ENCODE data around the gene PER1. TPM values are rescaled to one million over a fixed set of nuclear protein-coding genes. Genes with fewer than 3 reads are reported as not detected.
"Not testable (repeated sequence)": the region's sequence is repeated elsewhere in the genome, so short reads cannot be mapped to it uniquely, and the experiment has no call there.

Gene PER1
- total RNA-seq, 2 donors from 2014 or later, result 16.9 to 42.7 TPM

DNA sequence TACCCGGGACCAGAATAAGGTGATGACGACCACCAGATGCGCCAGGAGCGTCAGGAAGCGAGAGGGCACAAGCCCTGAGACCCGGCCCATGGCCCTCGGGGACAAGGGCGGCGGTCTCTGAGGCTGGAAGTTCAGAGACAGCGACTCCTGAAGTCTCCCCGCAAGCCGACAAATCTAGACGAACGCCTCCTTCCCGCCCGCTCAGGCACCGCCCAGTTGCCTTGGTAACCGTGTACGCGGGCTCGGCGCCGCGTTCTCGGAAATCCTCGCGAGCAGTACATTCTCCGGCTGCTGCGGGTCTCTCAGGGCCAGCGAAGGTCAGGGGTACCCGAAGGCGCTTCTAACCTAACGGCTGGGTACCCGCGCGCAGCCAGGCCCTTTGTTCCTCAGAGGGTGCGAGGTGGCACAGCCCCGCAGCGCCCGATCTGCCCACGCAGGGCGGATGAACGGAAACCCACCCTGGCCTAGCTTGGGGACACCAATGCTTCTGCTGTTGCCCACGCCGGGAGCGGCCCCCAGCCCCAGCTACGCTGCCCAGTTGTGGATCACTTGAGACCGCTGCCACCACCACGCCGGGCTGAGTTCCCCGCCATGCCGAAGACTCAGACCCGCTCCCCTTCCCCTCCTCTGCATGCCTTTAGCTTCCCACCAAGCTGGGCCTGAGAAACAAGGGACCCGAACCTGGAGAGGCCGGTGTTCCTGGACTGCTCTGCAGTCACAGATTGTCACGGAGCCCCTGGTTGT lies 24.2 kb upstream of the PER1 start, which contains the start of gene TMEM107:
TMEM107 (minus strand) TSS at position 184 of the 744 bp plus-strand sequence; CDS start at position 90, 94 bp downstream.
- peak within 1 kb of the TSS; percentile 96 for H3K4me3 Mint-ChIP-seq
- no peaks in the 10 kb centered on the region for H3K9me3 Mint-ChIP-seq
- H3K27ac Mint-ChIP-seq, result peak within 1 kb of the TSS; percentile 91 to 100
- H3K36me3 Mint-ChIP-seq, result no peaks in the 10 kb centered on the region
- peak; percentile 59 to 62 for ATAC-seq
- no peaks in the 10 kb centered on the region for H3K27me3 Mint-ChIP-seq
- DNase-seq (ENCODE audit: low spot score), result peak; percentile 90
- H3K4me1 Mint-ChIP-seq (ENCODE audit: low read depth in 2 of 2), result peaks cover 39 to 45% of the 10 kb centered on the region in 2 donors

DNA sequence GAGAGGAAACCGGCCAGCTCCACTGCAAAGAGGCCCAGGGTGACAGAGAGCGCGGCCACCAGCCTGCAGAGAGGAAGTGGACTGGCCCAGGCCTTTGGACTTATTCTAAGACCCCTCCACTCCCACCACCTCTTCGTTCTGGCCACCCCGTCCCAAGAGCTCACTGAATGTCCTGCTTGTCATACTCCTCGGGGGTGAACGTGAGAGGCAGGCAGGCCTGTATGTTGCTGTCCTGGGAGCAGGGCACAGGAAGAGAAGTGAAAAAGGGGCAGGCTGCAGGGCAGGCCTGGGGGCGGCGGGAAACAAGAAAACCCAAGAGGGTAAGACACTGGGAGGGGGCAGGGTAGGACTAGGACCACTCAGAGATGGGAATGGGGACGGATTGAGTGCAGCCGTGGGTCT lies 23.6 kb upstream of the PER1 start:
- H3K27ac Mint-ChIP-seq, result peak overlapping the region; percentile 91 to 100
- H3K4me1 Mint-ChIP-seq (ENCODE audit: low read depth in 2 of 2), result peaks cover 40 to 41% of the 10 kb centered on the region in 2 donors
- H3K27me3 Mint-ChIP-seq, result no peaks in the 10 kb centered on the region
- no peaks in the 10 kb centered on the region for H3K9me3 Mint-ChIP-seq
- H3K36me3 Mint-ChIP-seq, result no peaks in the 10 kb centered on the region
- DNase-seq (ENCODE audit: low spot score) (no peak), ATAC-seq (no peak)
- H3K4me3 Mint-ChIP-seq, result peak overlapping the region; percentile 96

DNA sequence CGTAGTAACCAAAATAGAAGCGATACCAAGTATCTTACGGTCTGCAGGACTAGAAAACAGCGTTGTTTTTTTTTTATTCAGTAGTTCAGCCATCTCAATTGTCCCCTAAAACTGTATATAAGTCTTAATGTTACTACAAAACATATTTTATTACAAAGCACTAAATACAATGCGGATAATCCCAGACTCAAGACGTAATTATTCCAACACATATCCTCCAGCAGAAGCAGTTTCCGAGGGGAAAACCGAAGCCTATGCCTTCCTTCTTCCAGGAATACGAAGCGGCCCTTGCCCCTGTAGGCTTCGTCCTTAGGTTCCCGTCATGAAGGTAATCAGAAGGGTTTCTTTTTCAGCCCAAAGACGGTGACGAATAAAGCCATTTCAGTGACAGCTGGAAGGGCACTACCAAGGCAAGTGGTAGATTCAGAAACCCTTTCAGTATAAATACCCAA lies 21.7 kb upstream of the PER1 start:
- H3K4me1 Mint-ChIP-seq (ENCODE audit: low read depth in 2 of 2), result peaks cover 40% of the 10 kb centered on the region in 2 donors
- DNase-seq (ENCODE audit: low spot score), result no peak
- H3K4me3 Mint-ChIP-seq, result peak overlapping the region; percentile 80
- peak overlapping the region; percentile 97 to 100 for H3K27ac Mint-ChIP-seq
- no peaks in the 10 kb centered on the region for H3K36me3 Mint-ChIP-seq
- H3K27me3 Mint-ChIP-seq, result no peaks in the 10 kb centered on the region
- no peaks in the 10 kb centered on the region for H3K9me3 Mint-ChIP-seq
- no peak for ATAC-seq

DNA sequence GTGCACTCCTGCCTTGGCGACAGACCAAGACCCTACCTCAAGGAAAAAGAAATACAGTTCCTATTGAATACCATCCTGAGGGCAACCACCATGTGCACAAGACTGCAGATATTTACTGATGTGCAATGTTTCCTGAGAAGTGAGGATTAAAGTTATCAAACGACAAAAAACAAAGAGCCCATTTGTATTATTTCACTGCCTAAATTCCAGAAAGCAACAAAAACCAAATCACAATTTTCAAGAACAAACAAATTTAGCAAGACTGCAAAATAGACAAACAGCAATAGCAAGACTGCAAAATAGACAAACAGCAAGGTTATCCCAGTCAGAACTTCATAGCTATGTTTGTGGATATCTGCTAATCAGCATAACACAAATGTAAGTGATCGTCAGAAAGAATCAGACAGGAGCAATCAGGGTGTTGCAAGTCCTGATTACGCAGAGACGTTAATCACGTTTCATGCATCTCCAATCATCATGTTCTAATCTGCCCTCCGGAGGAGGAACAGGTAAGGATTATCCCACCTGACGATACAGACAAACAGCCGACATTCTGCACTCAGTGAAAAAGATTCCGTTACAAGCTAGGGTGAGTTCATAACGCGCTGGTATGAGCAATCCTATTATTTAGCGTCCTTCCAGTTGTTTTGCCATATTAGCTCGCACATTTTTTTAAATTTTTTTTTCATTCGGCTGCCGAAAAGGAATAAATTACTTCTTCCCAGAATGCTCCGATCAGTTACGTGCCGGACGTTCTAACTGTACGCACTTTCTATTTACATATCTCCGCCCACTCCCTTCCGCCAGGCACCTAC lies 21.1 kb upstream of the PER1 start:
- ATAC-seq, result peak; percentile 81 to 83
- Mint-ChIP-seq H3K9me3 (no peaks in the 10 kb centered on the region), H3K27ac (peak overlapping the region; percentile 97 to 100), H3K36me3 (no peaks in the 10 kb centered on the region), H3K27me3 (no peaks in the 10 kb centered on the region), H3K4me3 (peak overlapping the region; percentile 80), H3K4me1 (ENCODE audit: low read depth in 2 of 2) (peaks cover 40 to 43% of the 10 kb centered on the region in 2 donors)
- peak; percentile 88 for DNase-seq (ENCODE audit: low spot score)

DNA sequence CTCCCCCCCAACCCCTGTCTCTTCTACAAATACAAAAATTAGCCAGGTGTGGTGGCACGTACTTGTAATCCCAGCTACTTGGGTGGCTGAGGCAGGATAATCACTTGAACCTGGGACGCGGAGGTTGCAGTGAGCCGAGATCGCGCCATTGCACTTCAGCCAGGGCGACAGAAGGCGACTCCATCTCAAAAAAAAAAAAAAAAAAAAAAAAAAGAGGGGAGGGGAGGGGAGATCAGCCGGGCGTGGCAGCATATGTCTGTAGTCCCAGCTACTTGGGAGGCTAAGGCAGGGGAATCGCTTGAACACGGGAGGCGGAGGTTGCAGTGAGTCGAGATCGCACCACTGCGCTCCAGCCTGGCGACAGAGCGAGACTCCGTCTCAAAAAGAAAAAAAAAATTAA lies 18.0 kb upstream of the PER1 start:
- H3K27me3 Mint-ChIP-seq; DNase-seq (ENCODE audit: low spot score); ATAC-seq; H3K9me3 Mint-ChIP-seq; H3K36me3 Mint-ChIP-seq; H3K4me3 Mint-ChIP-seq; H3K27ac Mint-ChIP-seq: not testable (repeated sequence)
- peaks cover 21 to 28% of the 10 kb centered on the region in 2 donors for H3K4me1 Mint-ChIP-seq (ENCODE audit: low read depth in 2 of 2)

DNA sequence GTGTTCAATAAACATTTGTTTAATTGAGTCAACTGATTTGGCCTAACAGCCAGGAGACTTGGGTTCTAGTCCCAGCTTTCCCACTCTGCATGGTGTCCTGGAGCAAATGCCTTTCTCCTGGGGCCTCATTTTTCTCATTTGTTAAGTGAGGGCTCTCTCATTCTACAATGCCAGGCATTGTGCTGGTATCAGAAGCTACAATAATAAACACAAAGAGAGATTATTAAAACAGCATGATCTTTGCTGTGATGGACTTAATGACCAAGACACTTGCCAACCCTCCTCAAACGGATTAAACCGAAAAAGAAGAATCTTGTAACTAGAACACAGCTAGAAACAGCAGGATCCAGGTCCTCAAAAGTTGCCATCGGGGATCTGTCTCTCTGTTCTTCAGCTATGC lies 15.3 kb upstream of the PER1 start:
- Mint-ChIP-seq H3K4me3 (no peak overlapping the region), H3K4me1 (ENCODE audit: low read depth in 2 of 2) (peaks cover 21 to 30% of the 10 kb centered on the region in 2 donors), H3K27ac (no peak overlapping the region), H3K27me3 (no peaks in the 10 kb centered on the region), H3K9me3 (no peaks in the 10 kb centered on the region), H3K36me3 (no peaks in the 10 kb centered on the region)
- DNase-seq (ENCODE audit: low spot score) (no peak), ATAC-seq (no peak)

DNA sequence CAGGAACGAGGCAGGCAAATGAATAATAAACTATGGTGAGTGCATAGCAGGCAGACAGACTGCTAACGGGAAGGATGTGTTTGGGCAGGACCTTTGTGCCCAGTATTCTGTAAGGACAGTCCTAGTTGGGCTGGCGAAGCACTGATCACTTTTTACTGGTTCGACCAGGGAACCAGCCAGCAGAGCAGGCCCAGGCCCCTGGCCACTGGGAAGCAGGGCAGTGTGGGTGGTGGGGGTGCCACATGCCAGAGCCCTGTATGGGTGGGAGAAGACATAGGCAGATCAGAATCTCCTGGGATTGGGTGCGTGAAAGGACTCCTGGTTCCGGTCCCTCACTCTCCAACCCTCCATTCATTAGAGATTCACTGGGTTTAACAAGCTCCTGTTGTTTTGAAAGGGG lies 14.5 kb upstream of the PER1 start:
- ATAC-seq, result no peak
- Mint-ChIP-seq H3K27me3 (no peaks in the 10 kb centered on the region), H3K36me3 (no peaks in the 10 kb centered on the region), H3K27ac (no peak overlapping the region), H3K9me3 (no peaks in the 10 kb centered on the region), H3K4me1 (ENCODE audit: low read depth in 2 of 2) (peaks cover 22 to 30% of the 10 kb centered on the region in 2 donors), H3K4me3 (no peak overlapping the region)
- DNase-seq (ENCODE audit: low spot score), result no peak

DNA sequence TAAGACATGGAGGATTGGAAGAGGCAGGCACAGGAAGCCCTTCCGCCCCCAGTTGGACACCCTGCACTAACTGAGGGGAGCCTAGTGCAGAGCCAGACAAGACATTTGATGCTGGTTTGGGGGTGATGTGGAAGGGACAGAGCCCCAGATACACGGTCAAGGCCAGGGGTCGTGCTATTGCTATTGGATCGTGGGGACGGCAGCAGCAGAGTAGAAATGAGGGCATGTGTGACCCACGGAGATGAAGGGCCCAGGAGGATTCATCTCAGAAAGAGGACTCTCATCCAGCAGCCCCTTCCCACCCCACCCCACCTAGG lies 12.6 kb upstream of the PER1 start:
- no peak for DNase-seq (ENCODE audit: low spot score)

DNA sequence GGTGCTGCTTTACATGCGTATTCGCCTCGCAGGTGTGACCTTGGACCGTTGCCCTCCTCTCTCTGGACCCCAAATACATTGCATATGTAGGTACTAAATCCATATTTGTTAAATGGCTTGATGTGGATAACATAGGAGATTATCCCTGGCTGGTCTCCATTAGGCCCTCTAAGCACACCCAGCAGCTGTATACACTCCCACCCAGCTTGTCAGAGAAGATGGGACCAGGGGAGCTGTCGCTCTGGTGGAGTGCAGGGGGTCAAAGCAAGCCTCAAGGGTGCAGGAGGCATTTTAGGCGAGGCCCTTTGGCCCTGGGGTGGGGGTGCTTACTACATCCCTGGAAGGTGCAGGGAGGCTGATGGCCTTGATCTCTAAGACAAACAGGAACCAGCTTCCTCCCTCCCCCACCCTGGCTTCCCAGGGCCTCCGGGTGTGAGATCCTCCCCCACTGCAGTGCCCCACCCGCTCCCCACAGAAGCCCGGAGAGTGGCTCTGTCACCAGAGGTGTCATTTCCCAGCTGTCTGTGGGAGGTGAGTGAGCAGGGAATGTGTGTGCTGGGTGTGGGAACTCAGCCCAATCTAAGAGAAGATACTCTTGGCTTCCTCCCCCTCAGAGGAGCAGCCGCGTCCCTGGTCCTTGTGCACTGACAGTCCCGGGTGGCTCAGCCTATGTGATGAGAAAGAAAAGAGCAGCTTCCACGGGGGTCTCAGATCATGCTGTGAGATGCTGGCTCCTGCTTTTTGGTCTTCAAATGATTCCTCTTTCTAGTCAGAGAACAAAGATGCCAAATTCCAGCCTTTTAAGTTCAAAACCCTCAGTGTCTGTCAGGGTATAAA lies 12.0 kb upstream of the PER1 start:
- H3K27ac Mint-ChIP-seq, result peak overlapping the region; percentile 90 to 93
- no peaks in the 10 kb centered on the region for H3K27me3 Mint-ChIP-seq
- H3K4me3 Mint-ChIP-seq, result peak overlapping the region; percentile 85
- DNase-seq (ENCODE audit: low spot score) (peak; percentile 88), ATAC-seq (peak; percentile 76 to 79)
- peaks cover 8% of the 10 kb centered on the region for H3K36me3 Mint-ChIP-seq
- peaks cover 46 to 50% of the 10 kb centered on the region in 2 donors for H3K4me1 Mint-ChIP-seq (ENCODE audit: low read depth in 2 of 2)
- H3K9me3 Mint-ChIP-seq, result no peaks in the 10 kb centered on the region

More for the DNA sequence above, 12.6 kb upstream of the PER1 start:
- H3K4me3 Mint-ChIP-seq, result peak overlapping the region; percentile 85
- H3K4me1 Mint-ChIP-seq (ENCODE audit: low read depth in 2 of 2), result peaks cover 42 to 45% of the 10 kb centered on the region in 2 donors
- H3K9me3 Mint-ChIP-seq, result no peaks in the 10 kb centered on the region
- H3K27me3 Mint-ChIP-seq, result no peaks in the 10 kb centered on the region
- no peak for ATAC-seq
- H3K36me3 Mint-ChIP-seq, result peaks cover 8% of the 10 kb centered on the region
- H3K27ac Mint-ChIP-seq, result peak overlapping the region; percentile 90 to 93

DNA sequence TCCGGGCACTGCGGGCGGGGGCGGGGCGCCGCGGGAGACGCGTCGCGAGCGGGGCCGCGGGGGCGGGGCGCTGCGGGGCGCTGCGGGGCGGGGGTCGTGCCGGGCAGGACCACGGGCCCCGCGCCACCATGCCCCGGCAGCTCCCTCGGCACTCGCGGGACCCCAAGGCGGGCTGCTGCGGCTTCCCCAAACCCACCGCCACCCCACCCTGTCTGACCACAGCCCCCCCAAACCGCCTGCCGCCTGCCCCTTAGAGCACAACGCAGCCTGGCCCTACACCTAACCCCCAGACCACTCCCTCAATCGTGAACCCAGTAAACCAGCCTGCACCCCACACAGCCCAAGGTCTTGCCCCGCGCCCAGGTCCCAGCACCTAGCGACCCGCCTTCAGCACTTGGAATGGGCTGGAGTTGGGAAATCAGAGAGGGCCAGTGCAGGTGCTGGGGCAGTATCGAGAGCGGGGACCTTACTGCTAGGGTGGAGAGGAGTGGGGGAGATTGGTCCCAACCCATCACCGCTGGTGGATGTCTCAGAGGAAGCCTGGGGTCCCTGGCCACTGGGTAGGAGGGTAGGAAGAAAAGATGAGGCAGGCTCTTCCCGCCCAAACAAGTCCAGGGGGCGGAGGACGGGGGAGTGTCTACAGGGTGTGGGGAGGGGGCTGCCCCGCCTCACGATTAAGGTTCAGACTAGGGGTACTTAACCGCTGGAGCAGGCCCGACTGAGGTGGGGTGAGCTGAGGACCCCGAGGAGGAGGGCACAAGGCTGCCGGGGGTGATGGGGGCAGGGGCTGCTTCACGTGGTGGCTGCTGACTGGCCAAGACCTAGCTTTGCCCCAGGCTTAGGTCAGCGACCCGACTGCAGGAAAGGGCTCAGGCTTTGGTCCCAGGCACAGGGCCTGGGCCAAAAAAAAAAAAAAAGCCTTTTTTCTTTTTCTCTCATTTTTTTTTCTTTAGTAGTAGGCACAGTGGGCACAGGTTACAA lies 11.1 kb upstream of the PER1 start:
- H3K4me3 Mint-ChIP-seq, result peak overlapping the region; percentile 85
- no peaks in the 10 kb centered on the region for H3K27me3 Mint-ChIP-seq
- H3K27ac Mint-ChIP-seq, result peak overlapping the region; percentile 90 to 93
- peaks cover 54% of the 10 kb centered on the region in 2 donors for H3K4me1 Mint-ChIP-seq (ENCODE audit: low read depth in 2 of 2)
- DNase-seq (ENCODE audit: low spot score), result no peak
- ATAC-seq, result peak; percentile 26 to 29
- H3K9me3 Mint-ChIP-seq, result no peaks in the 10 kb centered on the region
- H3K36me3 Mint-ChIP-seq, result peaks cover 8% of the 10 kb centered on the region

DNA sequence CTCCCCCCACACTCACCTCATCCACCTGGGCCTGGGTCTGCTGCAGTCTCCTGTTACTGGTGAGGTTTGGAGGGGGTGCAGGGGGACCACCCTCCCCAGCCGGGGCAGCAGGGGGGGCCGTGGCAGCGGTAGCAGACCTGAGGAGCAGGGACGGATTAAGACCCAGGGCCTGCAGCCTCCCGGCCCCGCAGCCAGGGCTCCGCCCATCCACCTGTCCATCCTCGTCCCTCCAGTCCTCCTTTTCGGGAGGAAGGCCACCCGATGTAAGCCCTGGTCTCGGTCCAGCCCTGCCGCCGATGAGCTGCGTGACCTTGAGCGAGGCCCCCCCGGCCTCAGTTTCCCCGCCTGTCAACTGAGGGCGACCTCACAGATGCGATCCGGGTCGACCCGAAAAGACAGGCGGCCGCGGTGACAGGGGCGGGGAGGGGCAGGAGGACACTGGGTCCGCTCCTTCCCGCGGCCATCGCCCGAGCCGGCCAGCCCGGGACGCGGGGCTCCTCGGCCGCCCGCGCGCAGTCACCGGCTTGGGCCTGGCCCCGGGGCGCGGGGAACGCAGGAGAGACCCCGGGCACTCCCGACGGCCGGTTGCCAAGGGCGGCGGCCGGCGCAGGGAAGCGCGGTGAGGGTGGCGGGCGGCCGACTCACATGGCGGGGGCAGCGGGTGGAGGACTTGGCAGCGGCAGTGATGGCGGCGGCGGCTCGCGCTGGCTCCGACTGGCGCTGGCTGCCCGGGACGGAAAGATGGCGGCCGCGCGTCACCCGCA lies 10.2 kb upstream of the PER1 start, which contains the start of gene VAMP2:
VAMP2 (minus strand) TSS at position 716 of the 764 bp plus-strand sequence; CDS start at position 647, 69 bp downstream.
- peak; percentile 79 to 86 for ATAC-seq
- no peaks in the 10 kb centered on the region for H3K27me3 Mint-ChIP-seq
- H3K4me3 Mint-ChIP-seq, result peak within 1 kb of the TSS; percentile 85
- peaks cover 8% of the 10 kb centered on the region for H3K36me3 Mint-ChIP-seq
- H3K9me3 Mint-ChIP-seq, result no peaks in the 10 kb centered on the region
- peak; percentile 86 for DNase-seq (ENCODE audit: low spot score)
- peak within 1 kb of the TSS; percentile 90 to 93 for H3K27ac Mint-ChIP-seq
- peaks cover 54% of the 10 kb centered on the region in 2 donors for H3K4me1 Mint-ChIP-seq (ENCODE audit: low read depth in 2 of 2)
